Measurements from ENCODE around the gene SPTLC1. TPM values are rescaled to one million over a fixed set of nuclear protein-coding genes. Genes with fewer than 3 reads are reported as not detected.

SPTLC1 gene
- total RNA-seq, 1 experiment from 2014 or later: 72.7 TPM

GRCh38 chr9:91992461-91993041 lies 122.7 kb downstream of the SPTLC1 start:
- no peaks in the 10 kb centered on the region for H3K36me3 Mint-ChIP-seq (ENCODE audit: insufficient read depth, unreplicated experiment)
- no peak overlapping the region for H3K4me3 Mint-ChIP-seq (ENCODE audit: low read depth, unreplicated experiment)
- no peak for DNase-seq
- H3K9me3 Mint-ChIP-seq (ENCODE audit: low read depth, unreplicated experiment): no peaks in the 10 kb centered on the region
- H3K27me3 Mint-ChIP-seq (ENCODE audit: unreplicated experiment): peaks cover 70% of the 10 kb centered on the region
- TF ChIP-seq CTCF (IDR thresholded peaks at IDR 0.05; ENCODE audit: unreplicated experiment): no peak
- no peaks in the 10 kb centered on the region for H3K4me1 Mint-ChIP-seq (ENCODE audit: low read depth, unreplicated experiment)
- CTCF ChIA-PET: no interaction called here
- intact Hi-C loops (cut with micrococcal nuclease; ENCODE audit: unreplicated experiment): no loop called here
- H3K27ac Mint-ChIP-seq (ENCODE audit: unreplicated experiment): no peak overlapping the region
- no TSS peak for BruUV-seq (replicated peaks)

- intact Hi-C loops (cut with micrococcal nuclease; ENCODE audit: unreplicated experiment): no loop called here
- Mint-ChIP-seq H3K4me3 (ENCODE audit: low read depth, unreplicated experiment) (no peak overlapping the region), H3K9me3 (ENCODE audit: low read depth, unreplicated experiment) (no peaks in the 10 kb centered on the region), H3K27ac (ENCODE audit: unreplicated experiment) (no peak overlapping the region), H3K4me1 (ENCODE audit: low read depth, unreplicated experiment) (no peaks in the 10 kb centered on the region), H3K36me3 (ENCODE audit: insufficient read depth, unreplicated experiment) (no peaks in the 10 kb centered on the region), H3K27me3 (ENCODE audit: unreplicated experiment) (peaks cover 70% of the 10 kb centered on the region)
- CTCF ChIA-PET: interaction anchor here (0.6 kb wide), 1 partner anchor 84 kb away, joined by 3 read pairs; no protein-coding TSS in a partner anchor
- TF ChIP-seq CTCF (IDR thresholded peaks at IDR 0.05; ENCODE audit: unreplicated experiment): no peak
- DNase-seq: no peak
- no TSS peak for BruUV-seq (replicated peaks)
These were observed 123.4 kb downstream of the SPTLC1 start for GRCh38 chr9:91991721-91992341.

GRCh38 chr9:91986248-91986647 lies 129.0 kb downstream of the SPTLC1 start:
- TF ChIP-seq CTCF (IDR thresholded peaks at IDR 0.05; ENCODE audit: unreplicated experiment): no peak
- Mint-ChIP-seq H3K4me3 (ENCODE audit: low read depth, unreplicated experiment) (no peak overlapping the region), H3K27me3 (ENCODE audit: unreplicated experiment) (peaks cover 33% of the 10 kb centered on the region), H3K9me3 (ENCODE audit: low read depth, unreplicated experiment) (no peaks in the 10 kb centered on the region), H3K27ac (ENCODE audit: unreplicated experiment) (no peak overlapping the region), H3K36me3 (ENCODE audit: insufficient read depth, unreplicated experiment) (no peaks in the 10 kb centered on the region), H3K4me1 (ENCODE audit: low read depth, unreplicated experiment) (no peaks in the 10 kb centered on the region)
- BruUV-seq (replicated peaks): no TSS peak
- intact Hi-C loops (cut with micrococcal nuclease; ENCODE audit: unreplicated experiment): no loop called here
- CTCF ChIA-PET: no interaction called here
- no peak for DNase-seq

GRCh38 chr9:91985692-91986091 lies 129.5 kb downstream of the SPTLC1 start:
- intact Hi-C loops (cut with micrococcal nuclease; ENCODE audit: unreplicated experiment): no loop called here
- peaks cover 30% of the 10 kb centered on the region for H3K27me3 Mint-ChIP-seq (ENCODE audit: unreplicated experiment)
- no TSS peak for BruUV-seq (replicated peaks)
- no peaks in the 10 kb centered on the region for H3K4me1 Mint-ChIP-seq (ENCODE audit: low read depth, unreplicated experiment)
- TF ChIP-seq CTCF (IDR thresholded peaks at IDR 0.05; ENCODE audit: unreplicated experiment): no peak
- CTCF ChIA-PET: no interaction called here
- no peak overlapping the region for H3K4me3 Mint-ChIP-seq (ENCODE audit: low read depth, unreplicated experiment)
- no peak overlapping the region for H3K27ac Mint-ChIP-seq (ENCODE audit: unreplicated experiment)
- H3K9me3 Mint-ChIP-seq (ENCODE audit: low read depth, unreplicated experiment): no peaks in the 10 kb centered on the region
- DNase-seq: no peak
- no peaks in the 10 kb centered on the region for H3K36me3 Mint-ChIP-seq (ENCODE audit: insufficient read depth, unreplicated experiment)

Other genes with a start within 250 kb of the SPTLC1 start
- gene ROR2, start 165.2 kb downstream of the SPTLC1 start, total RNA-seq (2022): not detected in 2 replicates
- 130 TPM in 2 replicates for gene IARS1, start 178.3 kb upstream of the SPTLC1 start, total RNA-seq (2022)
- 37.1 and 42.9 TPM in 2 replicates for gene NOL8, start 209.9 kb upstream of the SPTLC1 start, total RNA-seq (2022)
- gene CENPP, start 210.5 kb upstream of the SPTLC1 start, total RNA-seq (2022): 5.3 and 7.2 TPM in 2 replicates

Measured in Calu3 (cell line).